Thyroid gland (tissue), 4 donors: ENCODE results near the gene KLK14. TPM values are rescaled to one million over a fixed set of nuclear protein-coding genes. Genes with fewer than 3 reads are reported as not detected.

ENCODE experiments used
- DNase-seq, 2 donors: peaks; one replicate each; pipeline ENCODE4 v3.0.0-alpha.2; 2019
- H3K27ac ChIP-seq, 3 donors: fragments of 200-600 bp; sonication (generic); 1 replicate in 2 of 3; 2 replicates in 1 of 3; pipeline ENCODE4 v1.5.1; 2016 to 2019; ENCODE audit warnings: mild to moderate bottlenecking in 1 of 3, moderate library complexity in 1 of 3
- H3K27me3 ChIP-seq: fragments of 200-600 bp; sonication (generic); one replicate; pipeline ENCODE4 v1.5.1; 2019
- H3K36me3 ChIP-seq, 2 donors: fragments of 200-600 bp; sonication (generic); one replicate each; pipeline ENCODE4 v1.5.1; 2016 to 2019
- H3K4me1 ChIP-seq, 2 donors: fragments of 200-600 bp; sonication (generic); one replicate each; pipeline ENCODE4 v1.5.1; 2017 to 2019
- H3K4me3 ChIP-seq, 3 donors: fragments of 200-600 bp; sonication (generic); replicated peaks in 1 of 3; 1 replicate in 2 of 3; 2 replicates in 1 of 3; pipeline ENCODE4 v1.5.1; 2016; ENCODE audit warnings: mild to moderate bottlenecking in 1 of 3
- H3K9me3 ChIP-seq: fragments of 200-600 bp; sonication (generic); one replicate; pipeline ENCODE4 v1.5.1; 2017
- CTCF ChIP-seq, 6 experiments: fragments of 200-600 bp in 3 of 6; fragments of 450-650 bp in 3 of 6; sonication (generic) in 3 of 6; IDR thresholded peaks; one replicate each; pipeline ENCODE4 v1.5.1; 2016 to 2019; ENCODE audit warnings: antibody characterized with exemption in 6 of 6, mild to moderate bottlenecking in 2 of 6, inconsistent platforms in 1 of 6, moderate library complexity in 1 of 6
- POLR2A ChIP-seq, 2 donors: fragments of 450-650 bp; IDR thresholded peaks; one replicate each; pipeline ENCODE4 v1.6.1; 2017; ENCODE audit warnings: antibody characterized with exemption in 2 of 2, mild to moderate bottlenecking in 2 of 2, moderate library complexity in 1 of 2
- WGBS, 2 donors: methylation state at CpG; one replicate each; pipeline ENCODE4 v1.1.5; 2017; 5-methylcytosine and 5-hydroxymethylcytosine counted together
- intact Hi-C: fragments of 100-400 bp; cut with DNase I; formaldehyde crosslinking; loops from one replicate; pipeline ENCODE4 v1.15.1; 2023
- total RNA-seq, 4 donors: library from RNA; depleted of rRNA; stranded (reverse); fragments of >200 nt; gene quantifications; one replicate each; pipeline ENCODE4 v1.2.3, GENCODE V29; 2016

KLK14 gene
- total RNA-seq, 4 donors from 2014 or later, result not detected

- peaks cover 10 to 17% of the 10 kb centered on the region in 2 donors for H3K4me1 ChIP-seq
- WGBS, 2 donors, result 1 to 2% methylated on average over 13 to 15 of the region's 15 CpGs
- DNase-seq, result no peak
Measured at GRCh38 chr19:51108805-51109146, 26.1 kb upstream of the KLK14 start.

GRCh38 chr19:51108066-51108804 lies 25.5 kb upstream of the KLK14 start, which contains the start of gene CTU1:
CTU1 (minus strand) TSS chr19:51108409; CDS start chr19:51104569, 3,840 bp downstream.
- H3K36me3 ChIP-seq, result peaks cover 0 to 6% of the 10 kb centered on the region in 2 donors
- intact Hi-C loops, result loop anchor here (5.0 kb wide), 2 partner anchors 386 to 489 kb away; partner anchors contain the start of gene CLEC11A
- peak within 1 kb of the TSS in 1 of 3 donors; percentile 4 for H3K27ac ChIP-seq
- DNase-seq, result peak; percentile 99
- no peaks in the 10 kb centered on the region for H3K27me3 ChIP-seq
- no peaks in the 10 kb centered on the region for H3K9me3 ChIP-seq
- TF ChIP-seq POLR2A (IDR thresholded peaks at IDR 0.05), result peak in 1 of 2 donors; percentile 61
- TF ChIP-seq CTCF (IDR thresholded peaks at IDR 0.05), result peak in 2 of 6 experiments; percentile 37 to 42
- peaks cover 10 to 17% of the 10 kb centered on the region in 2 donors for H3K4me1 ChIP-seq
- peak within 1 kb of the TSS; percentile 58 to 66 (median 61) for H3K4me3 ChIP-seq
- WGBS, 2 donors, result 0 to 1% methylated on average over 27 to 29 of the region's 43 CpGs

More at GRCh38 chr19:51108805-51109146, 26.1 kb upstream of the KLK14 start:
- Histone ChIP-seq H3K4me3 (peak overlapping the region in 2 of 3 donors; percentile 28 to 66), H3K9me3 (no peaks in the 10 kb centered on the region), H3K27ac (peak overlapping the region in 1 of 3 donors; percentile 4), H3K36me3 (peaks cover 0 to 3% of the 10 kb centered on the region in 2 donors), H3K27me3 (no peaks in the 10 kb centered on the region)
- TF ChIP-seq POLR2A (IDR thresholded peaks at IDR 0.05), result no peak
- TF ChIP-seq CTCF (IDR thresholded peaks at IDR 0.05), result peak in 1 of 6 experiments; percentile 11
- intact Hi-C loops, result loop anchor here (5.0 kb wide), 2 partner anchors 386 to 489 kb away; partner anchors contain the start of gene CLEC11A

GRCh38 chr19:51107406-51108065 lies 24.8 kb upstream of the KLK14 start:
- WGBS, 2 donors, result 17 to 18% methylated on average over 18 of the region's 18 CpGs
- Histone ChIP-seq H3K27ac (no peak overlapping the region), H3K9me3 (no peaks in the 10 kb centered on the region), H3K4me1 (peaks cover 10 to 17% of the 10 kb centered on the region in 2 donors), H3K4me3 (peak overlapping the region; percentile 58 to 66 (median 61)), H3K36me3 (peaks cover 0 to 9% of the 10 kb centered on the region in 2 donors), H3K27me3 (no peaks in the 10 kb centered on the region)
- TF ChIP-seq POLR2A (IDR thresholded peaks at IDR 0.05) (no peak), CTCF (IDR thresholded peaks at IDR 0.05) (no peak)
- intact Hi-C loops, result loop anchor here (5.0 kb wide), 2 partner anchors 385 to 490 kb away; partner anchors contain the start of gene CLEC11A
- no peak for DNase-seq

GRCh38 chr19:51103926-51104341 lies 21.2 kb upstream of the KLK14 start:
- peaks cover 0 to 17% of the 10 kb centered on the region in 2 donors for H3K36me3 ChIP-seq

More at GRCh38 chr19:51103926-51104341, 21.2 kb upstream of the KLK14 start:
- no peak overlapping the region for H3K27ac ChIP-seq
- intact Hi-C loops, result no loop called here
- no peaks in the 10 kb centered on the region for H3K27me3 ChIP-seq
- H3K4me1 ChIP-seq, result peaks cover 10 to 15% of the 10 kb centered on the region in 2 donors
- WGBS, 2 donors, result 88% methylated on average over 28 to 36 of the region's 49 CpGs
- no peak for DNase-seq
- no peaks in the 10 kb centered on the region for H3K9me3 ChIP-seq
- TF ChIP-seq CTCF (IDR thresholded peaks at IDR 0.05) (no peak), POLR2A (IDR thresholded peaks at IDR 0.05) (no peak)
- no peak overlapping the region for H3K4me3 ChIP-seq
